GM23248 (cell line): ENCODE data around the gene WDR91. TPM values are rescaled to one million over a fixed set of nuclear protein-coding genes. Genes with fewer than 3 reads are reported as not detected.
"Not testable (repeated sequence)": the region's sequence is repeated elsewhere in the genome, so short reads cannot be mapped to it uniquely, and the experiment has no call there.

Experiments
- DNase-seq: peaks from one replicate; pipeline ENCODE4 v3.0.0-alpha.2; 2015
- H2AFZ ChIP-seq: fragments of 200-600 bp; sonication (generic); 2 replicates; pipeline ENCODE4 v1.6.1; 2016; ENCODE audit warnings: antibody characterized with exemption
- H3F3A ChIP-seq: fragments of 200-600 bp; sonication (generic); 2 replicates; pipeline ENCODE4 v1.6.1; 2016; ENCODE audit warnings: mild to moderate bottlenecking, antibody characterized with exemption, mixed run types; ENCODE audit not compliant: insufficient read depth
- H3K27ac ChIP-seq: fragments of 200-600 bp; sonication (generic); 2 replicates; pipeline ENCODE4 v1.5.1; 2016; ENCODE audit warnings: mild to moderate bottlenecking
- H3K27me3 ChIP-seq: fragments of 200-600 bp; sonication (generic); replicated peaks from 2 replicates; pipeline ENCODE4 v1.6.1; 2016; ENCODE audit warnings: mild to moderate bottlenecking; ENCODE audit not compliant: insufficient read depth
- H3K36me3 ChIP-seq: fragments of 200-600 bp; sonication (generic); 2 replicates; pipeline ENCODE4 v1.6.1; 2016; ENCODE audit warnings: low read depth, mild to moderate bottlenecking
- H3K4me1 ChIP-seq: fragments of 200-600 bp; sonication (generic); 2 replicates; pipeline ENCODE4 v1.6.1; 2016; ENCODE audit warnings: mild to moderate bottlenecking; ENCODE audit not compliant: insufficient read depth
- H3K4me2 ChIP-seq: fragments of 200-600 bp; sonication (generic); one replicate; pipeline ENCODE4 v1.6.1; 2016; ENCODE audit warnings: mild to moderate bottlenecking; ENCODE audit not compliant: unreplicated experiment
- H3K4me3 ChIP-seq: fragments of 200-600 bp; sonication (generic); 2 replicates; pipeline ENCODE4 v1.5.1; 2016; ENCODE audit warnings: mild to moderate bottlenecking
- H3K79me2 ChIP-seq: fragments of 200-600 bp; sonication (generic); 2 replicates; pipeline ENCODE4 v1.6.1; 2016; ENCODE audit warnings: mild to moderate bottlenecking; ENCODE audit not compliant: insufficient read depth
- H3K9ac ChIP-seq: fragments of 200-600 bp; sonication (generic); 2 replicates; pipeline ENCODE4 v1.6.1; 2016; ENCODE audit warnings: mild to moderate bottlenecking
- H3K9me2 ChIP-seq: fragments of 200-600 bp; sonication (generic); 2 replicates; pipeline ENCODE4 v1.6.1; 2016; ENCODE audit warnings: mixed run types, mild to moderate bottlenecking, moderate library complexity; ENCODE audit not compliant: insufficient read depth
- H3K9me3 ChIP-seq: fragments of 200-600 bp; sonication (generic); one replicate; pipeline ENCODE4 v1.6.1; 2017; ENCODE audit warnings: low read depth
- H4K20me1 ChIP-seq: fragments of 200-600 bp; sonication (generic); 2 replicates; pipeline ENCODE4 v1.6.0; 2016; ENCODE audit not compliant: insufficient read depth
- EZH2 ChIP-seq: fragments of 200-600 bp; sonication (generic); IDR thresholded peaks from 2 replicates; pipeline ENCODE4 v1.6.1; 2018; ENCODE audit warnings: antibody characterized with exemption, mild to moderate bottlenecking; ENCODE audit not compliant: insufficient read depth, poor library complexity, severe bottlenecking
- EZH2phosphoT487 ChIP-seq: fragments of 200-600 bp; sonication (generic); IDR thresholded peaks from 2 replicates; pipeline ENCODE4 v1.6.1; 2018; ENCODE audit warnings: antibody characterized with exemption, moderate library complexity, mild to moderate bottlenecking, low read depth; ENCODE audit not compliant: insufficient read depth
- WGBS, 2 experiments: methylation state at CpG; one replicate each; pipeline ENCODE4 v1.1.6; 2015 to 2017; ENCODE audit warnings: low lambda C conversion rate in 2 of 2, low coverage in 1 of 2; ENCODE audit errors: missing lambda C conversion rate in 2 of 2; 5-methylcytosine and 5-hydroxymethylcytosine counted together
- in situ Hi-C: fragments of 300-500 bp; cut with MboI; formaldehyde crosslinking; loops from 2 replicates; pipeline ENCODE4 v1.15.0; 2020
- polyA plus RNA-seq: library from polyadenylated mRNA; unstranded; fragments of >200 nt; fragmentation: Nextera tagmentation; extraction: Ambion mirVana; gene quantifications from 2 replicates; pipeline ENCODE4 v1.2.1, GENCODE V29; 2016
- total RNA-seq: library from RNA; depleted of rRNA; stranded (reverse); fragments of >200 nt; shearing (Covaris generic); gene quantifications from 2 replicates; pipeline ENCODE4 v1.2.3, GENCODE V29; 2014

The WDR91 gene
- total and polyA plus RNA-seq, 2 experiments from 2014 or later: 5.4 to 8.3 TPM

DNA sequence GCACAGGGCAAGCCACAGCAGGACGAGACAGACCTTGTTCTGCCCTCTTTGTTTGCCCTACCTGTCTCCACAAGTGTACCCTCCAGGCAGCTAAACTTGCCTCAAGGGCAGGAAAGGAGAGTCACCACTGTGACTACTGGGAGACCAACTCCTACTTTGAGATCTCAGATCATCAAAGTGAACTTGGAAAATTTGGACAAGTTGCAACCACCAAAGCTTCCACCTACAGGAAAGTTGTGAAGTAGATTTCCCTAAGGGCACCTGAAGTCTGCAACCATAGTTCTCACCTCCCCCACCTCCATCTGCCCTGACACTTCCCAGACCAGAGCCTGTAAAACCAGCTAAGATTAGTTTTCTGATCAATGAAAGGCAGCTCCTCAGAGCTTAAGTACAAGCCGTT is 2.5 kb upstream of the WDR91 start:
- Histone ChIP-seq H3K9me3 (no peaks in the 10 kb centered on the region), H3K36me3 (no peaks in the 10 kb centered on the region), H3K4me2 (no peak overlapping the region), H3K4me3 (no peak overlapping the region), H2AFZ (no peak overlapping the region), H3K4me1 (no peaks in the 10 kb centered on the region; the same call in 1 of the 2 replicates), H3K27me3 (no peaks in the 10 kb centered on the region), H3F3A (peaks cover 4% of the 10 kb centered on the region), H3K9ac (no peak overlapping the region), H4K20me1 (no peaks in the 10 kb centered on the region), H3K27ac (no peak overlapping the region), H3K79me2 (peaks cover 9% of the 10 kb centered on the region; the same call in 1 of the 2 replicates), H3K9me2 (no peaks in the 10 kb centered on the region)
- no peak for DNase-seq
- 66 to 74% methylated on average over 2 of the region's 2 CpGs for WGBS, 2 experiments
- in situ Hi-C loops: no loop called here
- TF ChIP-seq EZH2phosphoT487: no peak
- no peak for TF ChIP-seq EZH2

DNA sequence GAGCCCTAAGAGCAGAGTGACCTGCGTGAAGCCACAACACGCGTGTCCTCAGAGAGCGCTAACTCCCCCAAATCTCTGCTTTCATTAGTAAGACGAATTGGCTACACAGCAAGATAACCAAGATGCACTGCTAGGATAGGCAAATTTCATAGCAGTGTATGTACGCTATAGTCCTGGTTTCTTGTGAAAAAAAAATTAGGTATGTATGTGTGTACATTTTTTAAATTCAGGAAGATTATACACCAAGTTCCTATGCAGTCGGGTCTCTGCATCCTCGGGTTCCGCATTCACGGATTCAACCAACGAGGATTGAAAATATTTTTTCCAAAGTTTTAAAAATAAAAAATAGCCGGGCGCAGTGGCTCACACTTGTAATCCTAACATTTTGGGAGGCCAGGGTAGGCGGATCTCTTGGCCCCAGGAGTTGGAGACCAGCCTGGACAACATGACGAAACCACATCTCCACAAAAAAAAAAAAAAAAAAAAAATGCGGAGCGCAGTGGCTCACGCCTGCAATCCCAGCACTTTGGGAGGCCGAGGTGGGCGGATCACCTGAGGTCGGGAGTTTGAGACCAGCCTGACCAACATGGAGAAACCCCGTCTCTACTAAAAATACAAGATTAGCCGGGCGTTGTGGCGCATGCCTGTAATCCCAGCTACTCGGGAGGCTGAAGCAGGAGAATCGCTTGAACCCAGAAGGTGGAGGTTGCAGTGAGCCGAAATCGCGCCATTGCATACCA is 790 bp upstream of the WDR91 start:
- H3K4me1 ChIP-seq, H3K27me3 ChIP-seq, H4K20me1 ChIP-seq, H3K9me2 ChIP-seq, H3K36me3 ChIP-seq, H3K79me2 ChIP-seq, H3K9me3 ChIP-seq, H3F3A ChIP-seq, in situ Hi-C loops: not testable (repeated sequence)
- H3K4me3 ChIP-seq: peak overlapping the region; percentile 89
- DNase-seq: peak; percentile 79
- 12 to 16% methylated on average over 26 to 30 of the region's 30 CpGs for WGBS, 2 experiments
- peak overlapping the region; percentile 98 for H2AFZ ChIP-seq
- H3K27ac ChIP-seq: peak overlapping the region; percentile 81
- peak overlapping the region; percentile 100 for H3K4me2 ChIP-seq
- H3K9ac ChIP-seq: peak overlapping the region; percentile 87

DNA sequence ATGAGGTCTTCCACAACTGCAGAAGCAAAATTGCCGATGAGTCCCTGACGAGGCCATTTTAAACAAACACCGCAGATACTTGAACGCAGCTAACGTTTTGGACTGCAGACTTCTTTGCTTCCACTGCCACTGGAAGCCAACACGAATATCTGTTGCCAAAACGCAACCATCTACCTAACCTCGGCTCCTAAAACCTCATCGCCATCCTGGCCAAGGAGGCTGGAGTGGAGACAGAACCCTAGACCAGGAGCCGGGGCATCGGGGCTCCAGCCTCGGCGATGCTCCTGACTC is 493 bp downstream of the WDR91 start:
- Histone ChIP-seq H2AFZ (peak overlapping the region; percentile 96), H3K27ac (peak overlapping the region; percentile 52), H3K4me3 (peak overlapping the region; percentile 89), H3K36me3 (no peaks in the 10 kb centered on the region; the same call in 1 of the 2 replicates), H4K20me1 (no peaks in the 10 kb centered on the region), H3F3A (peaks cover 4% of the 10 kb centered on the region), H3K79me2 (peaks cover 9% of the 10 kb centered on the region; the same call in 1 of the 2 replicates), H3K27me3 (no peaks in the 10 kb centered on the region), H3K9me3 (no peaks in the 10 kb centered on the region), H3K4me1 (no peaks in the 10 kb centered on the region; the same call in 1 of the 2 replicates), H3K4me2 (peak overlapping the region; percentile 87), H3K9me2 (no peaks in the 10 kb centered on the region), H3K9ac (peak overlapping the region; percentile 87)
- in situ Hi-C loops: no loop called here
- WGBS, 2 experiments: 2% methylated on average over 12 to 13 of the region's 13 CpGs
- TF ChIP-seq EZH2phosphoT487 (no peak), EZH2 (no peak)
- peak; percentile 52 for DNase-seq

DNA sequence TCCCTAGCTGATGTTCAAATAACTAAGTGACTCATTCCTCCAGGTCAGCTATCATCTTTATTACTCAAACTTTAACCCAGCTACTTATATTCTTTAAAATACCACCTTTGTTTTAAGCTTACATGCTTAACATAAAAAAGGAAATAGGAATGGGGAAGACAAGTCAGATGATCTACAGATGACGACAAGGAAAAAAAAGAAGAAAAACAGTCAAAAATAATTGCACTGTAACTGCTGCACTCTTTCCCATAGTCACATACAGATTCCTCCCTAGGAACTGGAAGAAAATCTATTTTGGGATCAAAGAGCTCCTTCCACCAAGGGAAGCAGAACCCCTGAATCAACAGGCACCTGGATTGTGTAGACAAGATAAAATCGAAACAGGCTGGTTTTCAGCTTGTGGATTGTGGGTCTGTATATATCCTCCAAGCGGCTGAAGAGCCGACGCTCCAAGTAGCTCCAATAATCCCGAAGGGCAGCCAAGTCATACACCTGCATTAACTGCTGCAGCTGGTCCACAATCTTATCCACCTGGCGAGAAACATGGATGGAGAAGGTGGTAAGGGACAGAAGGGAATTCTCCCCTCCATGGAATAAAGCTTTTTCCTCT is 2.0 kb downstream of the WDR91 start:
- Histone ChIP-seq H4K20me1 (no peaks in the 10 kb centered on the region), H3F3A (peaks cover 4% of the 10 kb centered on the region), H3K9me2 (no peaks in the 10 kb centered on the region), H3K4me3 (no peak overlapping the region), H2AFZ (no peak overlapping the region), H3K4me2 (no peak overlapping the region), H3K36me3 (no peaks in the 10 kb centered on the region; the same call in 1 of the 2 replicates), H3K9me3 (no peaks in the 10 kb centered on the region), H3K9ac (no peak overlapping the region), H3K27me3 (no peaks in the 10 kb centered on the region), H3K4me1 (no peaks in the 10 kb centered on the region; the same call in 1 of the 2 replicates), H3K27ac (no peak overlapping the region), H3K79me2 (peaks cover 9% of the 10 kb centered on the region; the same call in 1 of the 2 replicates)
- WGBS, 2 experiments: 89% methylated on average over 7 of the region's 7 CpGs
- in situ Hi-C loops: no loop called here
- no peak for DNase-seq
- TF ChIP-seq EZH2: no peak
- no peak for TF ChIP-seq EZH2phosphoT487
